CD4-positive, alpha-beta T cell treated with Interferon gamma for 1 hour (primary cell): Measurements from ENCODE around the gene HOXA9.

Source experiments
- DNase-seq: peaks from one replicate; pipeline ENCODE4 v3.0.0-alpha.2; 2020

HOXA9 gene

DNA sequence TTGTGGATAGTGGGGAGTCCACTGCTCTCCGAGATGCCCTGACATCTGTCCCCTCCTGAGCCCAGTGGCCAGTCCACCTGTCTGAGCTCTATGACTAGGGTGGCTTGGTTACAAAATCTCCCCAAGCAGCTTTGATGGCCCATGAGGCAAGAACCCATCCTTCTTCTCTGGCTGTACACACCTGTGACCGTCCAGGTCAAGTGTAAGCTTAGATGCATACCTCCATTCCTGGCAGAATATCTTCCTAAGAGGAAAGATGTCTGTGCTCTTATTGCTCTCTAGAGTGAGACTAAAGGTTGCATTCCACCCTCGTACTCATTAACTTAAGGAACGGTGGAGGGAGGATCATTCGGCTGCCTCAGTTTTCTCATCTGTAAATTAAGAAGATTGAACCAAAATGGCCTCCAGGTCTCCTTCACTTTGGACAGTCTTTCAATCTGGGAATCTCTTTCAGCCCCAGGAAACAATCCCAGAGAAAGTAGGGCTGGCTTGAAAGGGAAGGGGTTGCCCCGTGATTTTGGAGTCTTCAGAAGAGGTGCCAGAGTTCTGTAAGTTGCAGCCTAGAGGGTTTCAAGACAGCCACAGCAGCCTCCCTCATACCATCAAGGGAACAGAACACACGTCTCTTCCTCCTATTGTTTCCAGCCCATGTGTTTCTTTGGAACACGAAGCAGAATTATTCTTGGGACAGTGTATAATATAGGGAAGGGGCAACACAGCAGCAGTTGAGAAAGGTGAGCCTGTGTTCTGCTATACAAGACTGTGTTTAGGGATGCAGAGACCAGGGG, 40.2 kb downstream of the HOXA9 start:
- no peak for DNase-seq

- no peak for DNase-seq
Measured at GRCh38 chr7:27124096-27124901, 41.0 kb downstream of the HOXA9 start.

DNA sequence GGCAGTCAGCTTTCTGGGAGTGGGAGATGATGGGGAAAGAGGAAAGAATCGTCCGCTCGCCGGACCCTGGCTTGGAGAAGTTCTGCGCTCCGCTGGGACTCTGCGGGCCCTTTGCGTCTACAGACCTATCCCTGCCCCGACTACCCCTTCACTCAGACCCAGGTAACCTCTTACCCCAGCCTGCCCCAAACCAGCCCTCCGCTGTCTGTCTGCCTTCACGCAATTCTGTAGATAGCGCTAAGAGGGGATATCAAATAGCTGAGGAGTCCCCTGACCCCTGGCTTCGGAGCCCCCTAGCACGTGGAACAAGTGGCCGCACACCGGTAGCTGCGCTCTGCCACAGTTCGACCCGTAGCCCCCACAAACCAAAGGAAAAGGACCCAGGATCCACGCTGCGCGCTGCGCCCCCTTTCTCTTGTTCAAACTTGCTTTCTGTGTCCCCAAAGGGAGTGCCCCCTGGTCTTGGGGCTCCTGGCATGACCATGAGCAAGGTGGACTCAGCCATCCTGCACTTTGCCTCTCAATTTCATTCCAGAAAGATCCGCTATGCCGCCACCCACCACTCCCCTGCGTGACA, 41.8 kb downstream of the HOXA9 start:
- DNase-seq: no peak

- no peak for DNase-seq
Measured at GRCh38 chr7:27123007-27123476, 42.3 kb downstream of the HOXA9 start.

- DNase-seq: no peak
Measured at GRCh38 chr7:27122077-27122910, 43.0 kb downstream of the HOXA9 start.

GRCh38 chr7:27121684-27122076, 43.7 kb downstream of the HOXA9 start:
- no peak for DNase-seq

GRCh38 chr7:27119412-27119911, 45.9 kb downstream of the HOXA9 start:
- DNase-seq: no peak

DNA sequence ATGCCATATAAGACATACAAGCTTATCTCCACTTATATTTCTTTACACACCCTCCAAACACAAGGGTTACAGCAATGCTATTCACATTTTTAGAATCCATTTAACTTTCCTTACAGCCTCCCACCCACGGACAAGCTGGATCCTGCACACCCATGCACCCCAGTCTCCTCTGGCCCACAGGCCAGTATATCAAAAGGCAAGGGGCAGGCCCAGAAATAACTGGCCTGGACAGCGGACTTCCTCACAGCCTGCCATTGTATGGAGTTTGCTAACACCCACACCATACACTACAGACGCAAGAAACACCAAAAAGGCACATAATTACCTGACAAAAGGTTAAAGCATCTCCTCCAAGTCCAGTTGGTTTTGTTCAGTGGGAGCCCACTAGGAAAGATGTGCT, 46.8 kb downstream of the HOXA9 start:
- no peak for DNase-seq

- no peak for DNase-seq
Measured at GRCh38 chr7:27117887-27118491, 47.3 kb downstream of the HOXA9 start.

DNA sequence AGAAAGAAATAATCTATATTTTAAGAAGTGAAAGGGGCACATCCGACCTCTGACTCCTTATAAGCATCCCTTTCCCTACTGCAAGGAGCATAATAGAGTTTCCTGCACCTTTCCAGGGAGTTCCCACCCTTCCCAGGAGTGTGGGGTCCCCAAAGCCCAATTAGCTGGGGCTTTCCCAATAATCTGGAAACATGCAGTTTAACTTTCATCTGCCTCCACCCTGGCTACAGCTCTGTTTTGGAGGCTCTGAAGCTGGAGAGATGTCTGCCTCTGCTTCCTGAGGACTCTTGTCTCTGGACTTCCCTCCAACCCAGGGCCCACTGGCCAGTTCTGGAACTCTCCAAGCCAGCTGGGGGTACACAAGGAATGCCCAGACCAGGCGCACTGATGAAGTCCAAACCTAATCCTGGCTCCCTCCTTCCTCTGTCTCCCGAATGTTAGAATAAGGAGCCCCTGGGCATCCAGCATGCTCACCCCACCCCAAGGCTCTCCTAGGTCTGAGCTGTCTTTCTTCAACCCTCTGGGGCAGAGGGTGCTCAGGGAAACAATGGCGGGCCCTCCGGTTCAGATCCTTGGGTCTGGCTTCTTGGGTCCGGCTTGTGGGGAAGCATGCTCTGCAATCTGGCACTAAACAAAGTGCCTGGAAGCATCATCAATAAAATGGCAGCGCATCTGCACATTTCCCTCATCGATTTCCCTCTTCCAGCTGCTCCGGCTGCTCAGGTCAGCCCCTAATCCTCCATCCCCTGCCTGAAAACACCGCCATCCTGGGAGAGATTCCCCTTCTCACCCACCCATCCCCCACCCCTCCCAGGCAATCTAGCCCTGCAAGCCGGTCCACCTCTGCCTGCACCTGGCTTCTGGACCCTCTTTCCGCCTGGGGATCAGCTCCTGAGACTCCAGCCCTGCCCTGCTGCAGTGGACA, 48.1 kb downstream of the HOXA9 start:
- DNase-seq: no peak

- DNase-seq: no peak
Measured at GRCh38 chr7:27116031-27116961, 49.0 kb downstream of the HOXA9 start.

GRCh38 chr7:27115221-27116026, 49.9 kb downstream of the HOXA9 start:
- DNase-seq: no peak

GRCh38 chr7:27114881-27115220, 50.5 kb downstream of the HOXA9 start:
- DNase-seq: no peak

DNA sequence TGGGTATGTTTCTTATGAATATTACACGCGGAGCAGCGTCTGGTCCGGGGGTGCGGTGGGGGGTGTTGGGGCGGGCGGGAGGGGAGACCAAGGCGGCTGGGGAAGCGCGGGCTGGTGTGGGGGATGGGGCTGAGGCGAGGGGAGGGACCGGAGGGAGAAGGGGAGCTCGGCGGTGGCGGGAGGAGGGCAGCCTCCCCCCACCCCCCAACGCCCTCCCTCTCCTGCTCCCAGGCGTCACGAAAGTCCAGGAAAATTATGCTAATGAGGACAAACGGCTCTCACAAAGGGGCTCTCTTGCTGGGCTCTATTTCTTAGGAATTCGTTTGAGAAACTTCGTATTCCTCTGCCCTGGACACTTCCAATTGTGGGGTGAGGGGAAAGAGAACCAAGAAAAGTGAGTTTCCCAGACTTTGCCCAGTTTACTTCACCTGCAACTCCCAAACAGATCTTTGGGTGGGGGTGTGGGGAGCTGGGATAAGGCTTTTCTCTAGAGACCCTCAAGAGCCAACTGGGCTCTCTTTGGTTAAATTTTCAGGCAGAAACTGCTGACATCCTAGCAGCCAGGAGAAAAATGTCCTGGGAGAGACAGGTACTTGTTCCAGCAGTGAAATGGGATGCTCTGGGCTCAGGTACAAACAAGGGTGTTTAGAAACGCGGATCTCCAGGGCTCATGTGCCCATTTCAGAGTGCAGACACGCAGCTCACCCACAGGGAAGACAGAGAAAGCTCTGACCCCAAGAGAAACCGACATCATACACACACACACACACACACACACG, 51.2 kb downstream of the HOXA9 start:
- DNase-seq: no peak

DNA sequence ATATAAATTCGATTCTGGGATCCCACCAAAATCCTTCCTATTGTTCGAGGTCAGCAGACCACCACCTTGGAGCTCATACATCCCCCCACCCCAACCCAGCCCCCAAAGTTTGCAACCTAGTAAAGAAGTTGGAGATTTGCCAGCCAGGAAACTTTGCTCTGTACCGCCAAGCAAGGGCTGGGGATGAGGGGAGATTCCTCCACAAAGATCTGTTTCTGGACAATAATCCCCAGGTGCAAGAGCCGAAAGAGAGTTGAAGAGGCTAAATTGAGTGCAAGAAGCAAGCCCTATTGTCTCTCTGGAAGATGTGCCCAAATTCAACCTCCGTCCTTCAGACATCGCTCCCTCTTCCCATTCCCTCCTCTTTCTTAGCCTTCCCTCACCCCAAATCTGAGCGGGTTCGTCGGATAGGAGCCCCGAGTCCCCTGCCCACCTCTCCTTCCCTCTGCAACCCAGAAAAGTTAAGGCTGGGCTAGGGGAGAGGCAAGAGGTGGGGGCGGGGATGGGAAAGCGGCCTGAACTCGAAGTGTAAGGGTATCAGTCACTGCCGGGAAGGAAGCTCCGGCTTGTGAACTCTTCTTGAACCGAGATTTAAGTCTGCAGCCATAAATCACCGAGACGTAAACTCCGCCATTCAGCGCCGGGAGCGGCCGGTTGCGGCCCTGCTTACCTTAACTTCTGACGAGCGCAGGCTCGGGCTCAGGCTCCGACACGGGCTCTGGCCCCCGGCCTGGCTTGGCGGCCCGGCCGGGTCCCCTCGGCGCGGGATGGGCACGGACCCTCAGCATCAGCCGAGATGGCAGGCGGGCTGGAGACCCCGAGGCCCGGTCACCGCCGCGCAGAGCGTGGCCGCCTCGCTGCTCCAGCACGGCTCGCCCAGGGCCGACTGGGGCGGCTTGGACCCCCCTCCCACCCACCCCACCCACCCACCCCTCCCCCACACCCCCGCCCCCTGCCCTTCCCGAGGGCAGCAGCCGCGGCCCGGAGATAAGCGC, 52.1 kb downstream of the HOXA9 start:
- DNase-seq: no peak
